HFFc6 (cell line): Measurements from ENCODE around the gene MRPL11. TPM values are rescaled to one million over a fixed set of nuclear protein-coding genes. Genes with fewer than 3 reads are reported as not detected.

Experiments used
- DNase-seq: peaks from one replicate; pipeline ENCODE4 v3.0.0-alpha.2; 2018
- H3K27ac Mint-ChIP-seq: 2 replicates; pipeline ENCODE4 v1.8.0; 2020; ENCODE audit warnings: mild to moderate bottlenecking, mixed read lengths
- H3K27me3 Mint-ChIP-seq: 2 replicates; pipeline ENCODE4 v1.8.0; 2021; ENCODE audit warnings: mild to moderate bottlenecking, moderate library complexity, mixed read lengths; ENCODE audit not compliant: insufficient read depth
- H3K36me3 Mint-ChIP-seq: 2 replicates; pipeline ENCODE4 v1.8.0; 2021; ENCODE audit warnings: low read depth, mixed read lengths
- H3K4me1 Mint-ChIP-seq: 2 replicates; pipeline ENCODE4 v1.8.0; 2020; ENCODE audit warnings: low read depth, mixed read lengths
- H3K4me3 Mint-ChIP-seq: 2 replicates; pipeline ENCODE4 v1.8.0; 2020; ENCODE audit warnings: mild to moderate bottlenecking, moderate library complexity, mixed read lengths
- H3K9me3 Mint-ChIP-seq: 2 replicates; pipeline ENCODE4 v1.8.0; 2020; ENCODE audit warnings: mild to moderate bottlenecking, mixed read lengths
- CTCF ChIP-seq: fragments of 200-600 bp; sonication (generic); IDR thresholded peaks from 2 replicates; pipeline ENCODE4 v1.5.0; 2021; ENCODE audit warnings: antibody characterized with exemption, mild to moderate bottlenecking
- total RNA-seq, 6 experiments: library from RNA; stranded (reverse); fragmentation: NEBNext Ultra II Directional; extraction: Animal tissue kit (Norgen Biotek cat#: 25700); gene quantifications; 2 replicates in 1 of 6; 3 replicates in 5 of 6; pipeline ENCODE4 v1.2.3, GENCODE V29; 2021

MRPL11 gene
- total RNA-seq, 6 experiments from 2014 or later = 55.6 to 74.1 (median 67.6) TPM

- H3K4me3 Mint-ChIP-seq = no peak overlapping the region
- no peaks in the 10 kb centered on the region; the same call in 1 of the 2 replicates for H3K36me3 Mint-ChIP-seq
- H3K9me3 Mint-ChIP-seq = no peaks in the 10 kb centered on the region
- H3K4me1 Mint-ChIP-seq = peaks cover 10% of the 10 kb centered on the region
- DNase-seq = no peak
- H3K27ac Mint-ChIP-seq = no peak overlapping the region
- TF ChIP-seq CTCF = no peak
- H3K27me3 Mint-ChIP-seq = no peaks in the 10 kb centered on the region
These were observed 35.2 kb upstream of the MRPL11 start for GRCh38 chr11:66473608-66474515.

GRCh38 chr11:66473167-66473566, 34.5 kb upstream of the MRPL11 start:
- no peak overlapping the region for H3K4me3 Mint-ChIP-seq
- no peaks in the 10 kb centered on the region for H3K9me3 Mint-ChIP-seq
- H3K4me1 Mint-ChIP-seq = peaks cover 3% of the 10 kb centered on the region; the same call in 1 of the 2 replicates
- no peaks in the 10 kb centered on the region for H3K27me3 Mint-ChIP-seq
- no peaks in the 10 kb centered on the region; the same call in 1 of the 2 replicates for H3K36me3 Mint-ChIP-seq
- no peak for DNase-seq
- no peak overlapping the region for H3K27ac Mint-ChIP-seq
- TF ChIP-seq CTCF = no peak

GRCh38 chr11:66472054-66472453, 33.4 kb upstream of the MRPL11 start:
- DNase-seq = no peak
- no peaks in the 10 kb centered on the region; the same call in 1 of the 2 replicates for H3K36me3 Mint-ChIP-seq
- peaks cover 5% of the 10 kb centered on the region; the same call in 1 of the 2 replicates for H3K4me1 Mint-ChIP-seq
- TF ChIP-seq CTCF = no peak
- H3K27ac Mint-ChIP-seq = no peak overlapping the region
- no peaks in the 10 kb centered on the region for H3K9me3 Mint-ChIP-seq
- no peaks in the 10 kb centered on the region for H3K27me3 Mint-ChIP-seq
- H3K4me3 Mint-ChIP-seq = no peak overlapping the region

- Mint-ChIP-seq H3K4me3 (no peak overlapping the region), H3K4me1 (peaks cover 5% of the 10 kb centered on the region; the same call in 1 of the 2 replicates), H3K27ac (no peak overlapping the region), H3K9me3 (no peaks in the 10 kb centered on the region), H3K27me3 (no peaks in the 10 kb centered on the region), H3K36me3 (no peaks in the 10 kb centered on the region; the same call in 1 of the 2 replicates)
- DNase-seq = no peak
- TF ChIP-seq CTCF = no peak
These were observed 32.5 kb upstream of the MRPL11 start for GRCh38 chr11:66471142-66471541.

GRCh38 chr11:66470015-66470414, 31.4 kb upstream of the MRPL11 start:
- Mint-ChIP-seq H3K27me3 (peaks cover 7% of the 10 kb centered on the region; the same call in 1 of the 2 replicates), H3K4me3 (no peak overlapping the region), H3K9me3 (no peaks in the 10 kb centered on the region), H3K36me3 (no peaks in the 10 kb centered on the region; the same call in 1 of the 2 replicates), H3K4me1 (peaks cover 5% of the 10 kb centered on the region; the same call in 1 of the 2 replicates), H3K27ac (no peak overlapping the region)
- TF ChIP-seq CTCF = no peak
- DNase-seq = no peak
